Skeletal muscle satellite cell (primary cell): ENCODE measurements around the gene UBL3.

Source experiments
- H3K27me3 ChIP-seq: 2 replicates; pipeline ENCODE4 v1.7.0; 2013; ENCODE audit warnings: low read length; ENCODE audit not compliant: control insufficient read depth, insufficient read depth
- H3K36me3 ChIP-seq: 2 replicates; pipeline ENCODE4 v1.7.0; 2013; ENCODE audit warnings: mild to moderate bottlenecking, control low read depth, low read length; ENCODE audit not compliant: insufficient read depth
- H3K4me1 ChIP-seq: 2 replicates; pipeline ENCODE4 v1.7.0; 2013; ENCODE audit warnings: low read length; ENCODE audit not compliant: control insufficient read depth, insufficient read depth
- H3K4me2 ChIP-seq: 2 replicates; pipeline ENCODE4 v1.7.0; 2013; ENCODE audit warnings: mild to moderate bottlenecking, low read length
- H3K4me3 ChIP-seq: 2 replicates; pipeline ENCODE4 v1.7.0; 2013; ENCODE audit warnings: low read length
- H3K9ac ChIP-seq: 2 replicates; pipeline ENCODE4 v1.7.0; 2013; ENCODE audit warnings: mild to moderate bottlenecking, low read depth, low read length, moderate library complexity
- H3K9me3 ChIP-seq: replicated peaks from 2 replicates; pipeline ENCODE4 v1.7.0; 2013; ENCODE audit warnings: mild to moderate bottlenecking, control low read depth, low read length

The UBL3 gene

DNA sequence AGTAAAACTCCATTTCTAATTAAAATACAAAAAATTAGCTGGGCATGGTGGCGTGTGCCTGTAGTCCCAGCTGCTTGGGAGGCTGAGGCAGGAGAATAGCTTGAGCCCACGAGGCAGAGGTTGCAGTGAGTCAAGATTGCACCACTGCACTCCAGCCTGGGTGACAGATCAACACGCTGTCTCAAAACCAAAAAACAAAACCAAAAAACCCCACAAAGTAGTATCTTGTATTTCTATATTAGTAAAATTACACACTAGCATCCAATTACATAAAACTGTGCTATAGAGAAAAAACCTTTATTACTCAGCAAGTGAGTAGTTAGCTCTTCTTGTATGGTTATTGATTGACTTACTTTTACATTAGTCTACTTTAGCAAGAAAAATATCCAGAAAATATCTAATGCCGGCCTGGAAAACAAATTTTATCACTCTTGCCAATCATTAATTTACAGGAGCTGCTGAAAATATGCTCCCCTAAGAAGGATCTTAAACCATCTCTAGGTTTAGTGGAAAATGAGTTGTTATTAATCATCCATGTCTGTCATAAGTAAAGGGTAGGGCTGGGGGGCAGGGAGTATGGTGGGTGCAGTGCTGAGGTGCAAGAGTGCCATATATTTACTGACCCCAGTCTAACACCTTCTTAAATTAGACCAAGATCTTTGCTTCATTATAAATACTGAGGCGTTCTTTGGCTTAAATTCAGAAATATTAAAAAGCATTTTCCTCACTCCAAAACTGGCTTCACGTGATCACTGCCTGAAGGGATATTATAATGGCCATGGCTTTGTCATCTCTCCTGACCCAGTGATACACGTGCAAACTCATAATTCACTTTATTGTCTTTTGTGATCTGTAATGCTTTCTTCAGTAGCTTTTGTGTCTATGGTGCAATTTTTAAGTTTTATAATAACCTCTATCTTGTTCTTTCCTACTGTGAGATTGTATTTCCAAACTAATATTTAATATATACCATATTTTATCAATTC is 44.1 kb downstream of the UBL3 start:
- H3K9me3 ChIP-seq, result no peaks in the 10 kb centered on the region
- no peaks in the 10 kb centered on the region for H3K36me3 ChIP-seq
- H3K9ac ChIP-seq, result no peak overlapping the region

DNA sequence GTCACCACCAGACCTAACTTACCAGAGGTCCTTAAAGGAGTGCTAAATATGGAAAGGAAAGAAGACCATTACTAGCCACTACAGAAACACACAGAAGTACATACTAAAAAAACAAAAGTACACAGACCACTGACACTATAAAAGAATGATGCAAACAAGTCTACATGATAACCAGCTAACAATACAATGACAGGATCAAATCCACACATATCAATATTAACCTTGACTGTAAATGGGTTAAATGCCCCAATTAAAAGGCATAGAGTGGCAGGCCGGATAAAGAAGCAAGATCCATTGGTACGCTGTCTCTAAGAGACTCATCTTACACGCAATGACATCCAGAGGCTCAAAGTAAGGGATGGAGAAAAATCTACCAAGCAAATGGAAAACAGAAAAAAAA is 47.2 kb downstream of the UBL3 start:
- Histone ChIP-seq H3K27me3 (no peaks in the 10 kb centered on the region), H3K4me3 (no peak overlapping the region), H3K9me3 (no peaks in the 10 kb centered on the region), H3K4me2 (no peak overlapping the region), H3K9ac (no peak overlapping the region), H3K36me3 (no peaks in the 10 kb centered on the region), H3K4me1 (peaks cover 9% of the 10 kb centered on the region)

More for the DNA sequence above, 44.1 kb downstream of the UBL3 start:
- Histone ChIP-seq H3K27me3 (no peaks in the 10 kb centered on the region), H3K4me1 (peaks cover 9% of the 10 kb centered on the region), H3K4me3 (no peak overlapping the region), H3K4me2 (no peak overlapping the region)

DNA sequence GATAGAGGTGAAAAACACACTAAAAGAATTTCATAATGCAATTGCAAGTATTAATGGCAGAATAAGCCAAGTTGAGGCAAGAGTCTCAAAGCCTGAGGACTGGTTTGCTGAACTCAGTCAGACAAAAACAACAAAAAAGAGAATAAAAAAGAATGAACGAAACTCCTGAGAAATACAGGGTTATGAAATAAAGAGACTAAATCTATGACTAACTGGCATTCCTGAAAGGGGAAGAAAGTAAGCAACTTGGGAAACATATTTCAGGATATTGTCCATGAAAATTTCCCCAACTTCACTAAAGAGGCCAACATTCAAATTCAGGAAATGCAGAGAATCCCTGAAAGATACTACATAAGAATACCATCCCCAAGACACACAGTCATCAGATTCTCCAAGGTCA is 47.8 kb downstream of the UBL3 start:
- Histone ChIP-seq H3K9me3 (no peaks in the 10 kb centered on the region), H3K4me1 (peaks cover 9% of the 10 kb centered on the region), H3K4me3 (no peak overlapping the region), H3K36me3 (no peaks in the 10 kb centered on the region), H3K27me3 (no peaks in the 10 kb centered on the region), H3K4me2 (no peak overlapping the region), H3K9ac (no peak overlapping the region)

DNA sequence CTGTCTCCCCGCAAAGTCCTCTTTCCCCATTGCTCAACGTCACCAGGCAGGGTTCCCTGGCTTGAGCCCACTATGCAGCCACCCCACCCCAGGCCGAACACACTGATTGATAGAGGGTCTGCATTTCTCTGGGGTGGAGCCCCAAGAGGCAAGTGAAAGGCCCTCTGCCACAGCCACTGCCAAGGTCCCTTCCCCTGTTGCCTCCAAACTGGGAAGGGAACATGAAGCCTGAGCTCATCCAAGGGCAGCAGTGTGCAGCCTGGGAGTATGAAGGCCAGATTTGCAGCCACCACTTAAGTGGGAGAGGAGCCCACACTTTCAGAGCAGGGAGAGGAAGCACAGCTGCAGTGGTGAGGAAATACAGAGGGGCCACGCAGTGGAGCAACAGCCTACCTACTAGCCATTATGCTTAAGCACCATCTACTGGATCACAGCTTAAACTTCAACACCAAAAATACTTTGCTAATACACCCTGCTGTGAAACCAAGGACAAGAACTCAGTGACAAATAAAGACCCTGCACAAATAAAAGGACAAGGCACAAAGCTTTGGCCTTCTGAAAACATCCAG is 48.6 kb downstream of the UBL3 start:
- H3K27me3 ChIP-seq, result no peaks in the 10 kb centered on the region
- H3K9me3 ChIP-seq, result no peaks in the 10 kb centered on the region
- no peak overlapping the region for H3K9ac ChIP-seq
- H3K36me3 ChIP-seq, result no peaks in the 10 kb centered on the region
- peaks cover 9% of the 10 kb centered on the region for H3K4me1 ChIP-seq
- no peak overlapping the region for H3K4me3 ChIP-seq
- H3K4me2 ChIP-seq, result no peak overlapping the region

DNA sequence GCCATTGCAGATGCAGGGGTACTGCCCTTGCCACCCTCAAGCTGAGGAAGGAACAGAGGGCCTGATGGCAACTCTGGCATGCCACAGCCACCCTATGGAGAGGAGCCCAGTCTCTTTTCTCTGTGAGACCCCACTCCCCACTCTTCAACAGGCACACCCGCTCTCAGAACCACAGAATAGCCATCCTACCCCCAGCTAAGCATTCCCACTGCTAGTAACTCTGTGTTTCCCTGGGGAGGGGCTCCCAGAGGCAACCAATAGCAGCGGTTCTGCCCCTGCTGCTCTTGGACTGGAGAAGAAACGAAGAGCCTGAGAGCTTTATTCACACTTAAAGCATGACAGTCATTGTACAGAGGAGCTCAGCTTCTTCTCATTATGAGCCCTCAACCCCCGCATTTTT is 49.3 kb downstream of the UBL3 start:
- Histone ChIP-seq H3K27me3 (no peaks in the 10 kb centered on the region), H3K9me3 (no peaks in the 10 kb centered on the region), H3K4me1 (peaks cover 16% of the 10 kb centered on the region), H3K4me3 (no peak overlapping the region), H3K36me3 (no peaks in the 10 kb centered on the region), H3K9ac (no peak overlapping the region), H3K4me2 (no peak overlapping the region)

DNA sequence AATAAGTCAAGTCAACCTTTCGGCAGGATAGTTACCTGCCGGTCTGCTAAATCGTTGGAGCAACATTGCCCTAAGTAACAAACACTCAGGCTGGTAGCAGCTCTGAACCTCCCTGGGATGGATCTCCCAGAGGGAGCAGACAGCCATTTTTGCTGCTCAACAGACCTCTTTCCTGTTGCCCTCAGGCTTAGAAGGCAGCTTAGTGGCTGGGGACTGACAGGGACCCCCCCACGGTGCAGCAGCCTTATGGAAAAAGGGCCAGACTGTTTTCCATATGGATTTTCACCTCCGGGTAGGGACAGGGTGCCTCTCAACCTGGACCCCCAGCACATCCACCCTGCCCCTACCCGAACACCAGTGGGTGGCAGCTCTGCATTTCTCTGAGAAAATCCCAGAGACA is 49.7 kb downstream of the UBL3 start:
- no peaks in the 10 kb centered on the region for H3K9me3 ChIP-seq
- H3K9ac ChIP-seq, result no peak overlapping the region
- no peaks in the 10 kb centered on the region for H3K36me3 ChIP-seq
- peaks cover 16% of the 10 kb centered on the region for H3K4me1 ChIP-seq
- no peak overlapping the region for H3K4me2 ChIP-seq
- no peak overlapping the region for H3K4me3 ChIP-seq
- no peaks in the 10 kb centered on the region for H3K27me3 ChIP-seq

DNA sequence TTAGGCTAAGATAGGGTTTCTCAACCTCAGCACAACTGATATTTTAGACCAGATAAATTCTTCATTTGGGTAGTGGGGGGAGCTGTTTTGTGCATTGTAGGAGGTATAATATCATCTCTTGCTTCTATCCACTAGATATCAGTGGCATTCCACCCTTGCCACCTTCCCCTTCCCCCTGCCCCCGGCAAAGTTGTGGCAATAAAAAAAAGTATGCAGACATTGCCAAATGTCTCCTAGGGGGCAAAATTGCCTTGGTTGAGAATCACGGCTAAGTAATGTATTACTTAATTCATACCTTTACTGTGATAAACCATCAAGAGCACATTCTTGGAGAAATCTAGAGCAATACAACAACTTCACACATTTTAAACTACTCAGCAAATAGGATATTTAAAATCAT is 51.4 kb downstream of the UBL3 start:
- Histone ChIP-seq H3K9ac (no peak overlapping the region), H3K4me1 (peaks cover 16% of the 10 kb centered on the region), H3K36me3 (no peaks in the 10 kb centered on the region), H3K4me3 (no peak overlapping the region), H3K9me3 (no peaks in the 10 kb centered on the region), H3K4me2 (no peak overlapping the region), H3K27me3 (no peaks in the 10 kb centered on the region)

DNA sequence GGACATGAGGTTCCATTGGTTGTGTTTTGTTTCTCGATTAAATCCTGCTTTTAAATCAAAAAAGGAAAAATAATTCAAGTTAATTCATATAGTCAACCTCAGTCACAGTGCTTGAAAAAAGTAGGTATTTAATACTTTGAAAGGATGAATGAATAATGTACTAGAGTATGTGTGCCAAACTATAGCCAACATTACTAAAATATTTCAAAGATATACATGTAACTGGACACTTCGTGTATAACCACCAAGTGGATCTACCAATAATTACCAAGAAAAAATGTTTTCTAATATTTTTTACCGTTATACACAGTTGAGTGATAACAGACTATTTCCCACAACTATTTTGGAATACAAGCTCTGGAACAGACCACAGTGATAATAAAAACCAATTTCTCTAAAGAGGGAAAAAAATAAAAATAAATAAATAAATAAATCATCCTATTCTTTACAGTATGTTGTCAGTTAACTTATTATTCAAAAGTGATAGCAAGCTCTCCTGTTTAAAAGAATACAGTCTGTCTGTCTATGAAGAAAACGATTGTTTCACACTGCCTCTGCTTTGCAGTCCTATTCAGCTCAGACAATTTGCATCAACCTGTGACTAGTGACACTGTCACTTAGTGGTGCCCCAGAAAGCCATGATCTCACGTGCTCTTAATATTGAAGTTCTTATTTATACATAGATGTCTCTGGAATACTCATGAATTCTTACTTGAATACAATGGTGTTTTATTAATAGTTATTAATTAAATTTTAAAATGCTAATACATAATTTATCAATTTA is 58.2 kb downstream of the UBL3 start:
- H3K27me3 ChIP-seq, result no peaks in the 10 kb centered on the region
- no peak overlapping the region for H3K4me3 ChIP-seq
- H3K4me2 ChIP-seq, result no peak overlapping the region
- H3K9ac ChIP-seq, result no peak overlapping the region
- H3K36me3 ChIP-seq, result no peaks in the 10 kb centered on the region
- H3K9me3 ChIP-seq, result no peaks in the 10 kb centered on the region
- peaks cover 9% of the 10 kb centered on the region for H3K4me1 ChIP-seq

DNA sequence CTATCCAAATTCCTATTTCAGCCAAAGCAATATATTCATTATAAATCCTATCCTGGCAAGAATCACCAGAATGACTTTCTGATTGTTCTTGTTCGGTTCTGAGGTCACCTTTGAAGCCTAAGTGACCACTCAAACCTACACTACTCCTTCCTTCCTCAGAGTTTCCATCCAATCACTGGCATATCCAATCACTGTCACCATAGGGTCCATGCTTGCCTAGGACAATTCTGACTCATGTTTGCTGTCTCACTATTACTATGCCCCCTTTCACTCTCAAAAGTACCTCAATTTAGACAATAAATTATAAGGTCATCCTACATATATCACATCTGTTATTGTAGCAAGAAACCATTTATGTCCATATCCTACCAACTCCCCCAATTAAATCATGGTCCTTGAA is 58.9 kb downstream of the UBL3 start:
- peaks cover 7% of the 10 kb centered on the region for H3K4me1 ChIP-seq
- no peak overlapping the region for H3K4me3 ChIP-seq
- H3K4me2 ChIP-seq, result no peak overlapping the region
- no peak overlapping the region for H3K9ac ChIP-seq
- H3K27me3 ChIP-seq, result no peaks in the 10 kb centered on the region
- H3K36me3 ChIP-seq, result no peaks in the 10 kb centered on the region
- H3K9me3 ChIP-seq, result no peaks in the 10 kb centered on the region

DNA sequence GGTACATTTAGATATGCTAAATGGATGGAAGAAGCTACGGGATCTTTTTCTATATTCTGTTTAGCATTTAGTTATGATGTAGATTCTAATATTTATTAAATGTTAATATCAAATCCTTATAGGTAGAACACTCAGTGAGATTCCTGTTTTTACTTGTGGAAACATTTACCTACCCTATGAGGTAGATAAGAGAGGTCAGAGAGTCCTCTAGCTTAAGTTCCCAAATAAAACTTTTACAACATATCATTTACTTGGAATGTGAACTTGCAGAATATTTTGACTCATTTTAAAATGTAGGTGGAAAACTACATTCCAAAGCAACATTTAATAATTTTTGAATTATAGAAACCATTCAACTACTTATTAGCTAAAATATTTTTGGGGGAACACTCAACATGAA is 63.7 kb downstream of the UBL3 start:
- H3K9ac ChIP-seq, result no peak overlapping the region
- no peaks in the 10 kb centered on the region for H3K9me3 ChIP-seq
- H3K4me1 ChIP-seq, result peaks cover 10% of the 10 kb centered on the region
- H3K27me3 ChIP-seq, result no peaks in the 10 kb centered on the region
- no peaks in the 10 kb centered on the region for H3K36me3 ChIP-seq
- H3K4me2 ChIP-seq, result no peak overlapping the region
- no peak overlapping the region for H3K4me3 ChIP-seq

DNA sequence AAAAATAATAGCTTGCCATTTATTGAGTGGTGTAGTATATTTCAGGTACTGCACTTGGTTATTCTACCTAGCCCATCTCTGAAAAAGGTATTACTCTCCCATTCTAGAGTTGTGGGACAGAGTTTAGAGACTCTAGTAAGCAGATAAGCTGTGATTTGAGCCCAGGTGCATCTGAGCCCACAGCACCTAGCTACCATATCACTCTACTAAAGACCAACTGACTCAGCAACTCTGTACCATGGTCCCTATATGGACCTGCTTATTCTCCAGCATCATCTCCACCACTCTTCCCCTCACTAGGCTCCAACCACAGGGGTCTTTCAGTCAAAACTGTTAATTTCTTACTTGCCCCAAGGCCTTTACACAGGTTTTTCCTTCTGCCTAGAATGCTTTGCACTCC is 64.4 kb downstream of the UBL3 start:
- no peaks in the 10 kb centered on the region for H3K9me3 ChIP-seq
- H3K36me3 ChIP-seq, result no peaks in the 10 kb centered on the region
- no peak overlapping the region for H3K4me3 ChIP-seq
- peaks cover 10% of the 10 kb centered on the region for H3K4me1 ChIP-seq
- no peak overlapping the region for H3K4me2 ChIP-seq
- H3K27me3 ChIP-seq, result no peaks in the 10 kb centered on the region
- H3K9ac ChIP-seq, result no peak overlapping the region
